ENCODE measurements around the gene SUPT4H1. TPM values are rescaled to one million over a fixed set of nuclear protein-coding genes. Genes with fewer than 3 reads are reported as not detected.

Gene SUPT4H1
- total RNA-seq, 1 experiment from 2014 or later, result 61.2 TPM

- H3K27me3 ChIP-seq, result no peaks in the 10 kb centered on the region; the same call in 1 of the 2 replicates
- H3K4me3 ChIP-seq, result no peak overlapping the region
- H3K27ac ChIP-seq, result no peak overlapping the region
- H3K4me1 ChIP-seq, result no peaks in the 10 kb centered on the region
- no peaks in the 10 kb centered on the region for H3K36me3 ChIP-seq
- no peak for DNase-seq
- no peaks in the 10 kb centered on the region for H3K9me3 ChIP-seq (replicated peaks)
Observed at GRCh38 chr17:58375256-58375655, 23.3 kb upstream of the SUPT4H1 start.

GRCh38 chr17:58373923-58374322, 21.9 kb upstream of the SUPT4H1 start:
- H3K36me3 ChIP-seq, result no peaks in the 10 kb centered on the region
- no peak overlapping the region for H3K4me3 ChIP-seq
- no peak for DNase-seq
- H3K9me3 ChIP-seq (replicated peaks), result no peaks in the 10 kb centered on the region
- no peak overlapping the region for H3K27ac ChIP-seq
- no peaks in the 10 kb centered on the region for H3K4me1 ChIP-seq
- H3K27me3 ChIP-seq, result peaks cover 3% of the 10 kb centered on the region; the same call in 1 of the 2 replicates

- H3K9me3 ChIP-seq (replicated peaks), result no peaks in the 10 kb centered on the region
- 0 out of 2 replicates have a peak, but pooled peaks cover 3% of the 10 kb centered on the region for H3K27me3 ChIP-seq
- no peak overlapping the region for H3K4me3 ChIP-seq
- H3K27ac ChIP-seq, result no peak overlapping the region
- no peak for DNase-seq
- no peaks in the 10 kb centered on the region for H3K36me3 ChIP-seq
- no peaks in the 10 kb centered on the region for H3K4me1 ChIP-seq
Observed at GRCh38 chr17:58373003-58373402, 21.0 kb upstream of the SUPT4H1 start.

GRCh38 chr17:58371300-58371950, 19.4 kb upstream of the SUPT4H1 start:
- Histone ChIP-seq H3K4me3 (no peak overlapping the region), H3K4me1 (no peaks in the 10 kb centered on the region), H3K27ac (no peak overlapping the region), H3K27me3 (0 out of 2 replicates have a peak, but pooled peaks cover 3% of the 10 kb centered on the region), H3K36me3 (no peaks in the 10 kb centered on the region), H3K9me3 (replicated peaks) (no peaks in the 10 kb centered on the region)
- DNase-seq, result no peak

GRCh38 chr17:58370716-58371115, 18.7 kb upstream of the SUPT4H1 start:
- Histone ChIP-seq H3K36me3 (no peaks in the 10 kb centered on the region), H3K4me1 (no peaks in the 10 kb centered on the region), H3K4me3 (no peak overlapping the region), H3K9me3 (replicated peaks) (no peaks in the 10 kb centered on the region), H3K27ac (no peak overlapping the region), H3K27me3 (0 out of 2 replicates have a peak, but pooled peaks cover 3% of the 10 kb centered on the region)
- DNase-seq, result no peak

- Histone ChIP-seq H3K9me3 (replicated peaks) (no peaks in the 10 kb centered on the region), H3K36me3 (no peaks in the 10 kb centered on the region), H3K27ac (no peak overlapping the region), H3K27me3 (0 out of 2 replicates have a peak, but pooled peaks cover 3% of the 10 kb centered on the region), H3K4me3 (no peak overlapping the region), H3K4me1 (no peaks in the 10 kb centered on the region)
- DNase-seq, result no peak
Observed at GRCh38 chr17:58370309-58370708, 18.3 kb upstream of the SUPT4H1 start.

- H3K27me3 ChIP-seq, result 0 out of 2 replicates have a peak, but pooled peaks cover 3% of the 10 kb centered on the region
- no peaks in the 10 kb centered on the region for H3K9me3 ChIP-seq (replicated peaks)
- H3K4me3 ChIP-seq, result no peak overlapping the region
- no peak for DNase-seq
- H3K36me3 ChIP-seq, result no peaks in the 10 kb centered on the region
- H3K27ac ChIP-seq, result no peak overlapping the region
- H3K4me1 ChIP-seq, result no peaks in the 10 kb centered on the region
Observed at GRCh38 chr17:58369214-58370031, 17.4 kb upstream of the SUPT4H1 start.

- Histone ChIP-seq H3K27ac (no peak overlapping the region), H3K36me3 (no peaks in the 10 kb centered on the region), H3K9me3 (replicated peaks) (no peaks in the 10 kb centered on the region), H3K4me1 (no peaks in the 10 kb centered on the region), H3K27me3 (0 out of 2 replicates have a peak, but pooled peaks cover 3% of the 10 kb centered on the region), H3K4me3 (no peak overlapping the region)
- DNase-seq, result no peak
Observed at GRCh38 chr17:58368860-58369213, 16.8 kb upstream of the SUPT4H1 start.

- 0 out of 2 replicates have a peak, but pooled peaks cover 3% of the 10 kb centered on the region for H3K27me3 ChIP-seq
Observed at GRCh38 chr17:58367461-58367860, 15.5 kb upstream of the SUPT4H1 start.

GRCh38 chr17:58365980-58366595, 14.1 kb upstream of the SUPT4H1 start:
- H3K27me3 ChIP-seq, result 0 out of 2 replicates have a peak, but pooled peaks cover 3% of the 10 kb centered on the region
- no peaks in the 10 kb centered on the region for H3K4me1 ChIP-seq
- H3K36me3 ChIP-seq, result no peaks in the 10 kb centered on the region
- H3K27ac ChIP-seq, result no peak overlapping the region
- no peaks in the 10 kb centered on the region for H3K9me3 ChIP-seq (replicated peaks)
- DNase-seq, result no peak
- no peak overlapping the region for H3K4me3 ChIP-seq

More at GRCh38 chr17:58367461-58367860, 15.5 kb upstream of the SUPT4H1 start:
- DNase-seq, result no peak
- H3K9me3 ChIP-seq (replicated peaks), result no peaks in the 10 kb centered on the region
- no peak overlapping the region for H3K4me3 ChIP-seq
- no peaks in the 10 kb centered on the region for H3K4me1 ChIP-seq
- no peaks in the 10 kb centered on the region for H3K36me3 ChIP-seq
- H3K27ac ChIP-seq, result no peak overlapping the region

- no peak overlapping the region for H3K27ac ChIP-seq
- DNase-seq, result no peak
- no peak overlapping the region for H3K4me3 ChIP-seq
- no peaks in the 10 kb centered on the region for H3K36me3 ChIP-seq
- 0 out of 2 replicates have a peak, but pooled peaks cover 3% of the 10 kb centered on the region for H3K27me3 ChIP-seq
- H3K4me1 ChIP-seq, result no peaks in the 10 kb centered on the region
- no peaks in the 10 kb centered on the region for H3K9me3 ChIP-seq (replicated peaks)
Observed at GRCh38 chr17:58365185-58365979, 13.4 kb upstream of the SUPT4H1 start.

- Histone ChIP-seq H3K9me3 (replicated peaks) (no peaks in the 10 kb centered on the region), H3K36me3 (no peaks in the 10 kb centered on the region), H3K4me1 (no peaks in the 10 kb centered on the region), H3K27ac (no peak overlapping the region), H3K27me3 (0 out of 2 replicates have a peak, but pooled peaks cover under 1% of the 10 kb centered on the region), H3K4me3 (no peak overlapping the region)
- no peak for DNase-seq
Observed at GRCh38 chr17:58364270-58364942, 12.4 kb upstream of the SUPT4H1 start.

- no peak overlapping the region for H3K4me3 ChIP-seq
- DNase-seq, result no peak
- H3K27ac ChIP-seq, result no peak overlapping the region
- no peaks in the 10 kb centered on the region for H3K27me3 ChIP-seq
- no peaks in the 10 kb centered on the region for H3K36me3 ChIP-seq
- H3K9me3 ChIP-seq (replicated peaks), result no peaks in the 10 kb centered on the region
- H3K4me1 ChIP-seq, result no peaks in the 10 kb centered on the region
Observed at GRCh38 chr17:58363457-58364185, 11.6 kb upstream of the SUPT4H1 start.

All from SJCRH30 (cell line).